ENCODE data around the gene HTT. TPM values are rescaled to one million over a fixed set of nuclear protein-coding genes. Genes with fewer than 3 reads are reported as not detected.

HTT gene
- total and polyA plus RNA-seq, 2 of the 13 experiments (the other 11 are each of a cell fraction or from before 2014, with no cell fraction given): 17.5 to 19.5 TPM

GRCh38 chr4:3130201-3130600 is 55.7 kb downstream of the HTT start:
- Histone ChIP-seq H3K36me3 (replicated peaks in 1 of 2; ENCODE audit: control insufficient read depth in 1 of 2, insufficient read depth in 2 of 2, low read length in 2 of 2) (peaks cover 30 to 85% of the 10 kb centered on the region in 2 experiments; a peak in 4 of 5 replicates), H3K79me2 (ENCODE audit: insufficient read depth, low read length) (no peaks in the 10 kb centered on the region), H2AFZ (ENCODE audit: low read length) (no peak overlapping the region), H4K20me1 (ENCODE audit: insufficient read depth, low read length) (no peaks in the 10 kb centered on the region), H3K9ac (ENCODE audit: insufficient read depth, low read depth, low read length) (no peak overlapping the region), H3K27me3 (ENCODE audit: control insufficient read depth in 1 of 2, insufficient read depth in 2 of 2, low read length in 2 of 2) (no peaks in the 10 kb centered on the region), H3K4me1 (ENCODE audit: insufficient read depth, low read length) (peaks cover 6% of the 10 kb centered on the region), H3K9me3 (ENCODE audit: low read length) (no peaks in the 10 kb centered on the region), H3K4me2 (ENCODE audit: low read depth, low read length) (no peak overlapping the region), H3K4me3 (replicated peaks in 1 of 3; ENCODE audit: insufficient read depth in 1 of 3, low read depth in 2 of 3, low read length in 3 of 3) (no peak overlapping the region), H3K27ac (ENCODE audit: extremely low read length, insufficient read depth, low read length) (no peak overlapping the region)
- TF ChIP-seq ZNF124 (CRISPR knock-in tag; IDR thresholded peaks at IDR 0.05): no peak
- no peak for TF ChIP-seq ZFP90 (CRISPR knock-in tag; IDR thresholded peaks at IDR 0.05; ENCODE audit: borderline replicate concordance)
- no peak for TF ChIP-seq ZBTB7B (CRISPR knock-in tag; IDR thresholded peaks at IDR 0.05)
- TF ChIP-seq ZNF781 (CRISPR knock-in tag; IDR thresholded peaks at IDR 0.05; ENCODE audit: borderline replicate concordance, not compliant biosample characterization): no peak
- TF ChIP-seq ZNF792 (CRISPR knock-in tag; IDR thresholded peaks at IDR 0.05): no peak
- no peak for TF ChIP-seq RORA (CRISPR knock-in tag; IDR thresholded peaks at IDR 0.05)
- ATAC-seq (no peak), DNase-seq (ENCODE audit: low spot score) (no peak), FAIRE-seq (no peak)
- BruUV-seq (replicated peaks): no TSS peak
- intact Hi-C loops (cut with micrococcal nuclease; ENCODE audit: unreplicated experiment): no loop called here
- in situ Hi-C loops (cut with HindIII; ENCODE audit: extremely low pct_ligation_motif_present, low pct_unique_long_range_greater_than_20kb): no loop called here
- POLR2A ChIA-PET: no interaction called here
- CTCF ChIA-PET (ENCODE audit: low intra/inter-chr PET ratio, low total read pairs): no interaction called here
- 95% methylated on average over 3 of the region's 3 CpGs for WGBS (ENCODE audit: low lambda C conversion rate)

- no peak overlapping the region for H2AFZ ChIP-seq (ENCODE audit: low read length)
- H3K9ac ChIP-seq (ENCODE audit: insufficient read depth, low read depth, low read length): no peak overlapping the region
- WGBS (ENCODE audit: low lambda C conversion rate): 88% methylated on average over 4 of the region's 4 CpGs
- intact Hi-C loops (cut with micrococcal nuclease; ENCODE audit: unreplicated experiment) (no loop called here), in situ Hi-C loops (cut with HindIII; ENCODE audit: extremely low pct_ligation_motif_present, low pct_unique_long_range_greater_than_20kb) (no loop called here)
- H3K4me1 ChIP-seq (ENCODE audit: insufficient read depth, low read length): peaks cover 13% of the 10 kb centered on the region
- BruUV-seq (replicated peaks): no TSS peak
- H3K9me3 ChIP-seq (ENCODE audit: low read length): no peaks in the 10 kb centered on the region
- H3K4me2 ChIP-seq (ENCODE audit: low read depth, low read length): no peak overlapping the region
- DNase-seq (ENCODE audit: low spot score) (no peak), ATAC-seq (no peak), FAIRE-seq (no peak)
- H3K27ac ChIP-seq (ENCODE audit: extremely low read length, insufficient read depth, low read length): no peak overlapping the region
- H3K36me3 ChIP-seq (replicated peaks in 1 of 2; ENCODE audit: control insufficient read depth in 1 of 2, insufficient read depth in 2 of 2, low read length in 2 of 2): peaks cover 28 to 86% of the 10 kb centered on the region in 2 experiments; a peak in 4 of 5 replicates
- no peak overlapping the region for H3K4me3 ChIP-seq (replicated peaks in 1 of 3; ENCODE audit: insufficient read depth in 1 of 3, low read depth in 2 of 3, low read length in 3 of 3)
- H3K79me2 ChIP-seq (ENCODE audit: insufficient read depth, low read length): no peaks in the 10 kb centered on the region
- no peaks in the 10 kb centered on the region for H3K27me3 ChIP-seq (ENCODE audit: control insufficient read depth in 1 of 2, insufficient read depth in 2 of 2, low read length in 2 of 2)
- ChIA-PET POLR2A (no interaction called here), CTCF (ENCODE audit: low intra/inter-chr PET ratio, low total read pairs) (no interaction called here)
- no peaks in the 10 kb centered on the region for H4K20me1 ChIP-seq (ENCODE audit: insufficient read depth, low read length)
- TF ChIP-seq ADNP (CRISPR knock-in tag; IDR thresholded peaks at IDR 0.05) (no peak), MLXIP (CRISPR knock-in tag; IDR thresholded peaks at IDR 0.05; ENCODE audit: borderline replicate concordance) (no peak), ESRRA (CRISPR knock-in tag; IDR thresholded peaks at IDR 0.05; ENCODE audit: low read depth) (no peak), JARID2 (CRISPR knock-in tag; IDR thresholded peaks at IDR 0.05; ENCODE audit: insufficient replicate concordance) (no peak), PPARG (CRISPR knock-in tag; conservative IDR thresholded peaks at IDR 0.05) (no peak), DZIP1 (CRISPR knock-in tag; IDR thresholded peaks at IDR 0.05) (no peak), TCF7L2 (IDR thresholded peaks at IDR 0.05; ENCODE audit: low read depth, low read length) (no peak), HNRNPH1 (optimal IDR thresholded peaks at IDR 0.05; ENCODE audit: low read depth, low read length) (no peak), KDM6A (CRISPR knock-in tag; IDR thresholded peaks at IDR 0.05; ENCODE audit: low read depth) (no peak)
These were observed 56.3 kb downstream of the HTT start for GRCh38 chr4:3130826-3131225.

All from HepG2 (cell line).